Upper lobe of left lung (tissue), 6 donors: ENCODE data around the gene NDUFAF8. TPM values are rescaled to one million over a fixed set of nuclear protein-coding genes. Genes with fewer than 3 reads are reported as not detected.

Experiments used
- ATAC-seq, 2 donors: fragments of 200-7000 bp; cut with Tn5 transposase; one replicate each; pipeline ENCODE4 v1.9.1; 2022; ENCODE audit warnings: mild to moderate bottlenecking in 2 of 2, moderate library complexity in 2 of 2; ENCODE audit not compliant: low FRiP score in 2 of 2
- DNase-seq, 2 donors: peaks; one replicate each; pipeline ENCODE4 v3.0.0-alpha.2; 2019 to 2020
- H3K27ac ChIP-seq, 4 donors: fragments of 200-600 bp; sonication (generic); one replicate each; pipeline ENCODE4 v1.5.1; 2016 to 2019
- H3K27me3 ChIP-seq, 4 donors: fragments of 200-600 bp; sonication (generic); one replicate each; pipeline ENCODE4 v1.5.1; 2017 to 2019
- H3K36me3 ChIP-seq, 4 donors: fragments of 200-600 bp; sonication (generic); one replicate each; pipeline ENCODE4 v1.5.1; 2016 to 2019
- H3K4me1 ChIP-seq, 4 donors: fragments of 200-600 bp; sonication (generic); one replicate each; pipeline ENCODE4 v1.5.1; 2018 to 2019
- H3K4me3 ChIP-seq, 4 donors: fragments of 200-600 bp; sonication (generic); one replicate each; pipeline ENCODE4 v1.5.1; 2017 to 2019; ENCODE audit warnings: mild to moderate bottlenecking in 2 of 4, moderate library complexity in 1 of 4
- H3K9me3 ChIP-seq, 4 donors: fragments of 200-600 bp; sonication (generic); one replicate each; pipeline ENCODE4 v1.5.1; 2018 to 2019
- CTCF ChIP-seq, 6 experiments: fragments of 450-650 bp in 4 of 6; fragments of 200-600 bp in 2 of 6; sonication (generic) in 2 of 6; IDR thresholded peaks; one replicate each; pipeline ENCODE4 v1.5.1; 2016 to 2019; ENCODE audit warnings: antibody characterized with exemption in 6 of 6
- EP300 ChIP-seq, 4 donors: sonication (generic); formaldehyde crosslinking; IDR thresholded peaks; one replicate each; pipeline ENCODE4 v1.5.1; 2017; ENCODE audit warnings: antibody characterized with exemption in 4 of 4, control low read depth in 2 of 4
- POLR2A ChIP-seq, 4 donors: fragments of 450-650 bp; IDR thresholded peaks; one replicate each; pipeline ENCODE4 v1.5.1; 2016 to 2017; ENCODE audit warnings: antibody characterized with exemption in 4 of 4, mild to moderate bottlenecking in 2 of 4
- POLR2AphosphoS5 ChIP-seq, 2 donors: sonication (generic); formaldehyde crosslinking; IDR thresholded peaks; one replicate each; pipeline ENCODE4 v1.5.1; 2017; ENCODE audit warnings: antibody characterized with exemption in 2 of 2
- WGBS, 2 donors: methylation state at CpG; one replicate each; pipeline ENCODE4 v1.1.5; 2017 to 2018; 5-methylcytosine and 5-hydroxymethylcytosine counted together
- total RNA-seq, 6 donors: library from RNA; depleted of rRNA in 4 of 6; stranded (reverse); fragments of >200 nt in 4 of 6; gene quantifications; one replicate each; pipeline versions ENCODE4 v1.1.0 to v1.2.1, GENCODE V29; 2016 to 2021
- donor health status: DM: no; HTN: no; CAD: no; lungs with moderate emphysema.
- donor health status: DM: no; HTN: yes; CAD: no; lungs with severe emphysema.

Gene NDUFAF8
- total RNA-seq, 6 donors from 2014 or later, result 19.6 to 38.1 (median 33.6) TPM

GRCh38 chr17:81210868-81211267 lies 28.2 kb upstream of the NDUFAF8 start:
- no peaks in the 10 kb centered on the region for H3K27me3 ChIP-seq
- no peak for TF ChIP-seq CTCF (IDR thresholded peaks at IDR 0.05)
- no peak for TF ChIP-seq POLR2A (IDR thresholded peaks at IDR 0.05)
- TF ChIP-seq EP300 (IDR thresholded peaks at IDR 0.05), result no peak
- TF ChIP-seq POLR2AphosphoS5 (IDR thresholded peaks at IDR 0.05), result no peak
- WGBS, 2 donors, result 54 to 71% methylated on average over 14 of the region's 14 CpGs
- DNase-seq (peak in 1 of 2 donors; percentile 62), ATAC-seq (no peak)
- H3K36me3 ChIP-seq, result peaks cover 0 to 9% (median 3%) of the 10 kb centered on the region in 4 donors
- H3K27ac ChIP-seq, result no peak overlapping the region
- H3K9me3 ChIP-seq, result no peaks in the 10 kb centered on the region
- H3K4me1 ChIP-seq, result no peaks in the 10 kb centered on the region
- no peak overlapping the region for H3K4me3 ChIP-seq

- no peaks in the 10 kb centered on the region for H3K27me3 ChIP-seq
- H3K27ac ChIP-seq, result no peak overlapping the region
- peaks cover 0 to 6% (median 0%) of the 10 kb centered on the region in 4 donors for H3K36me3 ChIP-seq
- H3K9me3 ChIP-seq, result no peaks in the 10 kb centered on the region
- DNase-seq (peak in 1 of 2 donors; percentile 52), ATAC-seq (no peak)
- no peaks in the 10 kb centered on the region for H3K4me1 ChIP-seq
- TF ChIP-seq EP300 (IDR thresholded peaks at IDR 0.05) (no peak), CTCF (IDR thresholded peaks at IDR 0.05) (no peak), POLR2A (IDR thresholded peaks at IDR 0.05) (no peak), POLR2AphosphoS5 (IDR thresholded peaks at IDR 0.05) (no peak)
- H3K4me3 ChIP-seq, result no peak overlapping the region
- WGBS, 2 donors, result 90 to 94% methylated on average over 7 to 9 of the region's 9 CpGs
These were observed 26.8 kb upstream of the NDUFAF8 start for GRCh38 chr17:81212365-81212764.

- DNase-seq (no peak), ATAC-seq (no peak)
- Histone ChIP-seq H3K9me3 (no peaks in the 10 kb centered on the region), H3K4me3 (no peak overlapping the region), H3K36me3 (no peaks in the 10 kb centered on the region), H3K4me1 (no peaks in the 10 kb centered on the region), H3K27ac (no peak overlapping the region), H3K27me3 (no peaks in the 10 kb centered on the region)
- WGBS, 2 donors, result 93 to 97% methylated on average over 8 of the region's 8 CpGs
- TF ChIP-seq EP300 (IDR thresholded peaks at IDR 0.05) (no peak), POLR2AphosphoS5 (IDR thresholded peaks at IDR 0.05) (no peak), CTCF (IDR thresholded peaks at IDR 0.05) (no peak), POLR2A (IDR thresholded peaks at IDR 0.05) (no peak)
These were observed 25.1 kb upstream of the NDUFAF8 start for GRCh38 chr17:81213978-81214377.

GRCh38 chr17:81217491-81217890 lies 21.6 kb upstream of the NDUFAF8 start:
- DNase-seq, result peak in 1 of 2 donors; percentile 35
- WGBS, 2 donors, result 92 to 94% methylated on average over 18 of the region's 18 CpGs
- no peak overlapping the region for H3K4me3 ChIP-seq

More at GRCh38 chr17:81217491-81217890, 21.6 kb upstream of the NDUFAF8 start:
- peaks cover 9 to 14% (median 11%) of the 10 kb centered on the region in 4 donors for H3K4me1 ChIP-seq
- no peak for ATAC-seq
- no peaks in the 10 kb centered on the region for H3K9me3 ChIP-seq
- no peak for TF ChIP-seq POLR2AphosphoS5 (IDR thresholded peaks at IDR 0.05)
- TF ChIP-seq EP300 (IDR thresholded peaks at IDR 0.05), result no peak
- no peak for TF ChIP-seq CTCF (IDR thresholded peaks at IDR 0.05)
- TF ChIP-seq POLR2A (IDR thresholded peaks at IDR 0.05), result no peak
- peaks cover 0 to 8% (median 0%) of the 10 kb centered on the region in 4 donors for H3K36me3 ChIP-seq
- H3K27me3 ChIP-seq, result no peaks in the 10 kb centered on the region
- no peak overlapping the region for H3K27ac ChIP-seq
